ENCODE data around the gene C1orf198.

C1orf198 gene

DNA sequence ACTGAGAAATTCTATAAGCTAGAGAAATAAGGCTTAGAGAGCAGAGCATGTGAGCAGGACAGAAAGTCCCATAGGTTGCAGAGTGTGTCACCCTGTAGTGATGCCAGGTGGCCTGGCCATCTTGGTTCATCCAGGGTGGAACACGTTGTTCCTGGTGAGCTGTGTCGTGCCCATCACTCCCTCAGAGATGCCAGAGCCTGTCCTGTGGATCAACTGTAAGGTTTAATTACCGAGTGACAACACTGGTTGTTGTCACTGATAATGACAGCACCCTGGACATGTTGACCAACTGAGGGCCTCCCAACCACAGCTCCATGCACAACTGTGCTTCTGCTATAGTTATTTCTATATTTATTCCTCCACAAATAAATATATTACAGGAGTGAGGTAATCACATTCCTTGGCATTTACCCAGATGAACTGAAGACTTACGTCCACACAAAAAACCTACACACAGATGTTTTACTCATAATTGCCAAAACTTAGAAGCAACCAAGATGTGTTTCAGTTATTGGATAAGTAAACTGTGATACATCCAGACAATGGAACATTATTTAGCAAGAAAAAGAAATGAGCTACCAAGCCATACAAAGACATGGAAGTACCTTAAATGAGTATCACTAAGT lies 6.2 kb downstream of the C1orf198 start:
- Histone ChIP-seq H3K9ac (ENCODE audit: low read length) (no peak overlapping the region), H3K4me3 (ENCODE audit: low read length) (no peak overlapping the region), H4K20me1 (ENCODE audit: insufficient read depth, low read length) (no peaks in the 10 kb centered on the region), H3K4me1 (ENCODE audit: low read length) (no peaks in the 10 kb centered on the region), H3K36me3 (replicated peaks; ENCODE audit: low read depth, low read length) (no peaks in the 10 kb centered on the region), H2AFZ (ENCODE audit: low read depth, low read length) (no peak overlapping the region), H3K27me3 (ENCODE audit: low read depth, low read length) (peaks cover 3% of the 10 kb centered on the region; the same call in 1 of the 2 replicates), H3K4me2 (ENCODE audit: low read length) (no peak overlapping the region), H3K27ac (ENCODE audit: low read length) (no peak overlapping the region), H3K79me2 (ENCODE audit: low read length) (no peaks in the 10 kb centered on the region), H3K9me3 (ENCODE audit: insufficient read depth, low read length) (no peaks in the 10 kb centered on the region)
- TF ChIP-seq, protein P1, sequence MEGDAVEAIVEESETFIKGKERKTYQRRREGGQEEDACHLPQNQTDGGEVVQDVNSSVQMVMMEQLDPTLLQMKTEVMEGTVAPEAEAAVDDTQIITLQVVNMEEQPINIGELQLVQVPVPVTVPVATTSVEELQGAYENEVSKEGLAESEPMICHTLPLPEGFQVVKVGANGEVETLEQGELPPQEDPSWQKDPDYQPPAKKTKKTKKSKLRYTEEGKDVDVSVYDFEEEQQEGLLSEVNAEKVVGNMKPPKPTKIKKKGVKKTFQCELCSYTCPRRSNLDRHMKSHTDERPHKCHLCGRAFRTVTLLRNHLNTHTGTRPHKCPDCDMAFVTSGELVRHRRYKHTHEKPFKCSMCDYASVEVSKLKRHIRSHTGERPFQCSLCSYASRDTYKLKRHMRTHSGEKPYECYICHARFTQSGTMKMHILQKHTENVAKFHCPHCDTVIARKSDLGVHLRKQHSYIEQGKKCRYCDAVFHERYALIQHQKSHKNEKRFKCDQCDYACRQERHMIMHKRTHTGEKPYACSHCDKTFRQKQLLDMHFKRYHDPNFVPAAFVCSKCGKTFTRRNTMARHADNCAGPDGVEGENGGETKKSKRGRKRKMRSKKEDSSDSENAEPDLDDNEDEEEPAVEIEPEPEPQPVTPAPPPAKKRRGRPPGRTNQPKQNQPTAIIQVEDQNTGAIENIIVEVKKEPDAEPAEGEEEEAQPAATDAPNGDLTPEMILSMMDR (IDR thresholded peaks at IDR 0.05; ENCODE audit: low read depth, low read length): no peak
- no peak for TF ChIP-seq EZH2phosphoT487 (IDR thresholded peaks at IDR 0.05; ENCODE audit: low read depth)

DNA sequence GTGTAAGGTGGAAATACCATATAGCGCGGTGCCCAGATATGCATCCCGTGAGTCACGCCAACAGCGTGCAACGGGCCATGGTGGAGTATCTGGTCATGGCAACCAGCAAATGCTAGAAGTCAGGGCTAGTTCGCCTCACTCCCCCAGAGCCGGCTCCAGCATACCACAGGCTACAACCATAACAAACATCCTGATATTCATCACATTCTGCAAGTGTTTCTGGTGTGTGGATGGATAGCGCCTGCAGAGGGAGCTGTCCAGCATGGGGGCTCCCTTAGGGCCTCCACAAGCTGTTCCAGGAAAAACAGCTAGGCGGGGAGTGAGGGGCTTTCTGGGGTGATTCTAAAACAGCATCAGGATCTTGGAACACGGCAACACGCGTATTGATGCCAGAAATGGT lies 6.8 kb downstream of the C1orf198 start:
- Histone ChIP-seq H3K4me3 (ENCODE audit: low read length) (no peak overlapping the region), H4K20me1 (ENCODE audit: insufficient read depth, low read length) (no peaks in the 10 kb centered on the region), H3K4me2 (ENCODE audit: low read length) (no peak overlapping the region), H3K79me2 (ENCODE audit: low read length) (no peaks in the 10 kb centered on the region), H3K27me3 (ENCODE audit: low read depth, low read length) (no peaks in the 10 kb centered on the region), H3K4me1 (ENCODE audit: low read length) (no peaks in the 10 kb centered on the region), H3K36me3 (replicated peaks; ENCODE audit: low read depth, low read length) (no peaks in the 10 kb centered on the region), H3K9ac (ENCODE audit: low read length) (no peak overlapping the region), H2AFZ (ENCODE audit: low read depth, low read length) (no peak overlapping the region), H3K27ac (ENCODE audit: low read length) (no peak overlapping the region), H3K9me3 (ENCODE audit: insufficient read depth, low read length) (no peaks in the 10 kb centered on the region)
- no peak for TF ChIP-seq EZH2phosphoT487 (IDR thresholded peaks at IDR 0.05; ENCODE audit: low read depth)
- TF ChIP-seq, protein P1 (IDR thresholded peaks at IDR 0.05; ENCODE audit: low read depth, low read length): no peak

DNA sequence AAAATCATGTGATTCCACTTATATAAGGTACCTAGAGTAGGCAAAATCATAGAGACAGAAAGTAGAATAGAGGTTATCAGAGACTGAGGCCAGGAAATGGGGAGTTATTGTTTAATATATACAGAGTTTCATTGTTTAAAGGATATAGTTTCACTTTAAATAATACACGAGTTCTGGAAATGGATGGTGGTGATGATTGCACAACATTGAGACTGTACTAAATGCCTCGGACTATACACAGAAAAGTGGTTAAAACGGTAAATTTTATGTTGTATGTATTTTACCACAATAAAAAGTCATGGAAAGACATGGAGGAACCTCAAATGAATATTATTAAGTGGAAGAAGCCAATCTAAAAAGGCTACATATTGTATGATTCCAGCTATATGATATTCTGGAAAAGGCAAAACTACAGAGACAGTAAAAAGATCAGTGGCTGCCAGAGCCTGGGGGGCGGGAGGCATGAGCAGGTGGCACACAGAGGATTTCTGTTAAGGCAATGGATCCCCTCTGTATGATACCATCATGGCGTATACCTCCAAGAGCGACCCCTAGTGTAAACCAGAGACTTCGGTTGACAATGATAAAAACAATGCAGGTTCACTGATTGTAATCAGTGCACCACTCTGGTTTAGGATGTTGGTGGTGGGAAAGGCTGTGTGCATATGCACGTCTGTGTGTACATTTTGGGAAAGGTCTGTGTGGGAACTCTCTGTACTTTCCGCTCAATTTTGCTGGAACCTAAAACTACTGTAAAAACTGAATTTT lies 7.5 kb downstream of the C1orf198 start:
- Histone ChIP-seq H3K27me3 (ENCODE audit: low read depth, low read length) (no peaks in the 10 kb centered on the region), H3K9ac (ENCODE audit: low read length) (no peak overlapping the region), H3K36me3 (replicated peaks; ENCODE audit: low read depth, low read length) (no peaks in the 10 kb centered on the region), H3K4me2 (ENCODE audit: low read length) (no peak overlapping the region), H3K4me1 (ENCODE audit: low read length) (no peaks in the 10 kb centered on the region), H3K4me3 (ENCODE audit: low read length) (no peak overlapping the region), H3K27ac (ENCODE audit: low read length) (no peak overlapping the region), H3K9me3 (ENCODE audit: insufficient read depth, low read length) (no peaks in the 10 kb centered on the region), H2AFZ (ENCODE audit: low read depth, low read length) (no peak overlapping the region), H4K20me1 (ENCODE audit: insufficient read depth, low read length) (no peaks in the 10 kb centered on the region), H3K79me2 (ENCODE audit: low read length) (no peaks in the 10 kb centered on the region)
- TF ChIP-seq EZH2phosphoT487 (IDR thresholded peaks at IDR 0.05; ENCODE audit: low read depth): no peak
- TF ChIP-seq, protein P1 (IDR thresholded peaks at IDR 0.05; ENCODE audit: low read depth, low read length): no peak

DNA sequence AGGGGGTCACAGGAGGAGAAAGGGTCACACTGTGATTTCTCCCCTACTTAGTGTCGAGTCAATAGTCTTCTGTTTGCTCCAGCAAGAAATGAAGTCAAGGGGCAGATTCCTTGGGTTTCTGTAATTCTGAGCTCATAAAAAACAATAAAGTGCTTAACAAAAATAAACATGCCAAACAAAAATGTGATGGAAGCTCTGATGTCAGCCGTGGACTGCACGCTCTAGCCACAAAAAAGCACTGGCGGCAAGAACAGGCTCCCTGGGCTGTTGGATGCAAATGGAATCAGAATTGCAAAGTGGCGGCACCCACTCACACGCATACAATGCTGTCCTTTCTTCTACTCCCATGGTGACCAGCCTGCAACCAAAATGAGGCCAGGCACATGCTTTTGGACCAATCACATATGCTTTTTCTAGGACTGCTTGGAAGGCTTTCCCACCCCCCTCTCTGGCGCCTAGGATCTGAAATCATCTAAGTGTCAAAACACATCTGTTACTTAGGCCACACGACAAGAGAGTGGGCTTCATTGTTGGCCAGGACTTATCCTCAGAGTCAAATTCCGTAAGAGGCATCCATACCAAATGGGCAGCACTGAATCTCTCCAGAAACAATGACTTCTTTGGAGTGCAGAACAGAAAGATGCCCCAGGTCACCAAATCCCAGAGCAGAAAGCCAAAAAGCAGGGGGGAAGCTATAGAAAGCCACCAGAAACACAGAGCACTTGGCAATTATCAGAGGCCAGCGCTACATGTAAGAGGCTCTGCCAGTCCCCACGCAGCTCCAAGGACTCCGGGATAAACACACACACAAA lies 9.2 kb downstream of the C1orf198 start:
- Histone ChIP-seq H4K20me1 (ENCODE audit: insufficient read depth, low read length) (no peaks in the 10 kb centered on the region), H3K27me3 (ENCODE audit: low read depth, low read length) (no peaks in the 10 kb centered on the region), H3K9me3 (ENCODE audit: insufficient read depth, low read length) (no peaks in the 10 kb centered on the region), H3K27ac (ENCODE audit: low read length) (no peak overlapping the region), H3K9ac (ENCODE audit: low read length) (no peak overlapping the region), H3K4me3 (ENCODE audit: low read length) (no peak overlapping the region), H2AFZ (ENCODE audit: low read depth, low read length) (no peak overlapping the region), H3K4me1 (ENCODE audit: low read length) (no peaks in the 10 kb centered on the region), H3K36me3 (replicated peaks; ENCODE audit: low read depth, low read length) (no peaks in the 10 kb centered on the region), H3K4me2 (ENCODE audit: low read length) (no peak overlapping the region), H3K79me2 (ENCODE audit: low read length) (no peaks in the 10 kb centered on the region)
- TF ChIP-seq EZH2phosphoT487 (IDR thresholded peaks at IDR 0.05; ENCODE audit: low read depth): no peak
- TF ChIP-seq, protein P1 (IDR thresholded peaks at IDR 0.05; ENCODE audit: low read depth, low read length): no peak
